T-helper 1 cell treated with Interleukin-12 subunit alpha and Interleukin-12 subunit beta and Interleukin-4 antibody, amounts not matched to agents 30 μg/mL and 1 μg/mL, for 36 hours (primary cell): ENCODE measurements around the gene ALG5.
A peak's percentile ranks its signal among the peaks of the same experiment; 100 is the strongest.

Source experiments
- H3K27ac Mint-ChIP-seq: one replicate; pipeline ENCODE4 v1.8.0; 2021; ENCODE audit warnings: mild to moderate bottlenecking, mixed read lengths
- H3K27me3 Mint-ChIP-seq: one replicate; pipeline ENCODE4 v1.8.0; 2021; ENCODE audit warnings: low read depth, mixed read lengths
- H3K36me3 Mint-ChIP-seq: one replicate; pipeline ENCODE4 v1.8.0; 2021; ENCODE audit warnings: low read depth, mixed read lengths
- H3K4me1 Mint-ChIP-seq: one replicate; pipeline ENCODE4 v1.8.0; 2021; ENCODE audit warnings: low read depth, mixed read lengths
- H3K4me3 Mint-ChIP-seq: one replicate; pipeline ENCODE4 v1.8.0; 2021; ENCODE audit warnings: mild to moderate bottlenecking, moderate library complexity, mixed read lengths
- H3K9me3 Mint-ChIP-seq: one replicate; pipeline ENCODE4 v1.8.0; 2021; ENCODE audit warnings: mixed read lengths

ALG5 gene

DNA sequence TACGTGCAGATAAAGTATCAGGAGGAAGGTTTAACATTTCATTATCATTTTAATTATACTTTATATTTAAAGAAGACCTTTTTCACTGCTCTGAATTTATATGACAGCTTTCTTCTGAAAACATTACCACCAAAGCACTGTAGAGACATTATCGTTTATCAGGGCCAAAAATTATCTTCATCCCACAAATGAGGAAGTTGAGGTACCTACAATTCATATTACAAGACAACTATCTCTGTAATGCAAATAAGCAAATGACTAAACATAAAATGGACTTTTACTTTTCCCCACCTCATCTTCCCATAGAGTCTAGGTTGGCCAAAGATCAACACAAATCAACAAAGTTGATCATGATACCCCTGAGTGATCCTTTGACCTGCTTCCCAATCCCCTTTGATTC lies 48.2 kb downstream of the ALG5 start:
- Mint-ChIP-seq H3K27me3 (no peaks in the 10 kb centered on the region), H3K9me3 (no peaks in the 10 kb centered on the region), H3K4me1 (no peaks in the 10 kb centered on the region), H3K36me3 (peaks cover 29% of the 10 kb centered on the region), H3K27ac (no peak overlapping the region), H3K4me3 (no peak overlapping the region)

GRCh38 chr13:36950330-36950729 lies 48.8 kb downstream of the ALG5 start:
- no peaks in the 10 kb centered on the region for H3K4me1 Mint-ChIP-seq
- H3K4me3 Mint-ChIP-seq, result no peak overlapping the region
- no peaks in the 10 kb centered on the region for H3K9me3 Mint-ChIP-seq
- H3K36me3 Mint-ChIP-seq, result peaks cover 28% of the 10 kb centered on the region
- no peaks in the 10 kb centered on the region for H3K27me3 Mint-ChIP-seq
- H3K27ac Mint-ChIP-seq, result no peak overlapping the region

- Mint-ChIP-seq H3K9me3 (no peaks in the 10 kb centered on the region), H3K27ac (no peak overlapping the region), H3K27me3 (no peaks in the 10 kb centered on the region), H3K4me3 (no peak overlapping the region), H3K36me3 (peaks cover 14% of the 10 kb centered on the region), H3K4me1 (no peaks in the 10 kb centered on the region)
Measured at GRCh38 chr13:36945078-36945477, 54.1 kb downstream of the ALG5 start.

DNA sequence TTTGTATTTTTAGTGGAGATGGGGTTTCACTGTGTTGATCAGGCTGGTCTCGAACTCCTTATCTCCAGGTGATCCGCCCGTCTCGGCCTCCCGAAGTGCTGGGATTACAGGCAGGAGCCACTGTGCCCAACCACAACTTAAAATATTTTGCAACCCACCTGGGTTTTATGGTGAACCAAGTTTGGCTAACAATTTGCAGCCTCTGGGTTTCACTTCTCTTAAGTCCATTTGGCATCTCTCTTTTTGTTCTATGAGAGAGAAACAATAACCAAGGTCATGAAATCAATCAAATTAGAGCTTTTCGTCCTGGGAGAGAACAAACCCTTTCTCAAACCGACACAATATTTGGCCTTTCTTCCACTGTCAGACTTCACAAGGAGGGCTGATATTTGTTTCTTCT lies 73.5 kb downstream of the ALG5 start:
- Mint-ChIP-seq H3K27ac (no peak overlapping the region), H3K36me3 (no peaks in the 10 kb centered on the region), H3K9me3 (no peaks in the 10 kb centered on the region), H3K4me1 (no peaks in the 10 kb centered on the region), H3K27me3 (peaks cover 34% of the 10 kb centered on the region), H3K4me3 (no peak overlapping the region)

DNA sequence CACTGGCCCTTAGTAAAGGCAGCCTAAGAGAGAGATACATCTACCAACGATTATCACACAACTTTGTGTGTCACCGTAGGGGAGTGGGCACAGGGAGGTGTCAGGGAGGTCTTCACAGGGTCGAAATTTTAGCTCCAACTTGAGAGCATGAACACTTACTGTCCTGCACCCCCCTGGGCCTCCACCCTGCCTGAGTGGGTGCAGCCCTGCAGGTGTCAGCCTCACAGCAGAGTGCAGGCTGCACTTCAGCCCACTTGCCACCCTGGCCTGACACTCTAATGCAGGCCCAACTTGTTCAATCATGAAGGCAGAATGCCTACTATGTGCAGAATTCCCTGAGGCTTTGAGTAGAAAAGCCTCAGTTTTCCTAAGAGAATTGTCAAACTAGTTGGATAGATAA lies 75.1 kb downstream of the ALG5 start:
- Mint-ChIP-seq H3K9me3 (no peaks in the 10 kb centered on the region), H3K4me1 (no peaks in the 10 kb centered on the region), H3K27me3 (peaks cover 40% of the 10 kb centered on the region), H3K27ac (no peak overlapping the region), H3K36me3 (no peaks in the 10 kb centered on the region), H3K4me3 (no peak overlapping the region)

- no peaks in the 10 kb centered on the region for H3K36me3 Mint-ChIP-seq
- no peak overlapping the region for H3K27ac Mint-ChIP-seq
- H3K9me3 Mint-ChIP-seq, result no peaks in the 10 kb centered on the region
- H3K4me3 Mint-ChIP-seq, result no peak overlapping the region
- peaks cover 58% of the 10 kb centered on the region for H3K27me3 Mint-ChIP-seq
- H3K4me1 Mint-ChIP-seq, result no peaks in the 10 kb centered on the region
Measured at GRCh38 chr13:36921631-36922301, 77.4 kb downstream of the ALG5 start.

- peaks cover 69% of the 10 kb centered on the region for H3K27me3 Mint-ChIP-seq
Measured at GRCh38 chr13:36920616-36921185, 78.4 kb downstream of the ALG5 start.

DNA sequence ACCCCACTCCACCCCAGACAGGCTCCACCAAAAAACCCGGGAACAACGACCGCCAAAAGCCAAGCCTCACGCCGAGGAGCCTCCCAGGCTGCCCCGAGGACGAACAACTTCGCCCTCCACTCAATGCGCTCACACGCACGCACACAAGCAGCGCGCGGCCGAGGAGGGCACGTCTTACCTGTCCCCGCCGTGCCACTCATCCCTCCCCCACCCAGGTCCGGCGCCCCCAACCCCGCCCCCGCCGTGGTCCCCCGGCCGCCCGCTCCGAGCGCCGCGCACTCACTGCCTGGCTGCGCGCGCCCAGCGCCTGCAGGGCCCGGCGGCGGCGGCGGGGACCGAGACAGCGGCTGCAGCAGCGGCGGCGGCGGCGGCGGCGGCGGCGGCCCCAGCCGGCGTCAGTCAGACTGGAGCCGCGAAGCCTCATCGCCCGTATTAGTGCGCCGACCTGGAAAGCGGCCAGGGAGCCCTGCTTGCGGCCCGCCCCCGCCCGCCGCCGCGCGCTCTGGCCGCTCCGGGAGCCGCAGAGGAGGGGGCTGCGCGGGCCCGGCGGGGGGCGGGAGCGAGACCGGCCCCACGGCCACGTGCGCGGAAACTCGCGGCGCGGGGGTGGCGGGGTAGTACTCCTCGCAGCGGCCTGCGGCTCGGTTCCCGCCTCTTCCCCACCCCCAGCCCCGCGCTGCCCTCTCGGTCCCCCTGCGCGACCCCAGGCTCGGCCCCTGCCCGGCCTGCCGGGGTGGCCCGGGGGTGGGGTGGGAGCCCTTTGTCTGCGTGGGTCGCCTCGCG lies 79.1 kb downstream of the ALG5 start, which contains the start of gene SMAD9:
Gene SMAD9 (minus strand): TSS at position 406 of the 783 bp plus-strand sequence. CDS start 40,549 bp downstream, outside the sequence.
- peaks cover 74% of the 10 kb centered on the region for H3K27me3 Mint-ChIP-seq
- H3K36me3 Mint-ChIP-seq, result no peaks in the 10 kb centered on the region
- peak within 1 kb of the TSS; percentile 62 for H3K4me3 Mint-ChIP-seq
- no peak within 1 kb of the TSS for H3K27ac Mint-ChIP-seq
- no peaks in the 10 kb centered on the region for H3K9me3 Mint-ChIP-seq
- H3K4me1 Mint-ChIP-seq, result no peaks in the 10 kb centered on the region

More at GRCh38 chr13:36920616-36921185, 78.4 kb downstream of the ALG5 start:
- Mint-ChIP-seq H3K27ac (no peak overlapping the region), H3K4me3 (peak overlapping the region; percentile 62), H3K4me1 (no peaks in the 10 kb centered on the region), H3K9me3 (no peaks in the 10 kb centered on the region), H3K36me3 (no peaks in the 10 kb centered on the region)

- no peaks in the 10 kb centered on the region for H3K4me1 Mint-ChIP-seq
- H3K27ac Mint-ChIP-seq, result no peak overlapping the region
- no peaks in the 10 kb centered on the region for H3K36me3 Mint-ChIP-seq
- H3K27me3 Mint-ChIP-seq, result peaks cover 74% of the 10 kb centered on the region
- H3K9me3 Mint-ChIP-seq, result no peaks in the 10 kb centered on the region
- H3K4me3 Mint-ChIP-seq, result no peak overlapping the region
Measured at GRCh38 chr13:36919171-36919832, 79.8 kb downstream of the ALG5 start.

DNA sequence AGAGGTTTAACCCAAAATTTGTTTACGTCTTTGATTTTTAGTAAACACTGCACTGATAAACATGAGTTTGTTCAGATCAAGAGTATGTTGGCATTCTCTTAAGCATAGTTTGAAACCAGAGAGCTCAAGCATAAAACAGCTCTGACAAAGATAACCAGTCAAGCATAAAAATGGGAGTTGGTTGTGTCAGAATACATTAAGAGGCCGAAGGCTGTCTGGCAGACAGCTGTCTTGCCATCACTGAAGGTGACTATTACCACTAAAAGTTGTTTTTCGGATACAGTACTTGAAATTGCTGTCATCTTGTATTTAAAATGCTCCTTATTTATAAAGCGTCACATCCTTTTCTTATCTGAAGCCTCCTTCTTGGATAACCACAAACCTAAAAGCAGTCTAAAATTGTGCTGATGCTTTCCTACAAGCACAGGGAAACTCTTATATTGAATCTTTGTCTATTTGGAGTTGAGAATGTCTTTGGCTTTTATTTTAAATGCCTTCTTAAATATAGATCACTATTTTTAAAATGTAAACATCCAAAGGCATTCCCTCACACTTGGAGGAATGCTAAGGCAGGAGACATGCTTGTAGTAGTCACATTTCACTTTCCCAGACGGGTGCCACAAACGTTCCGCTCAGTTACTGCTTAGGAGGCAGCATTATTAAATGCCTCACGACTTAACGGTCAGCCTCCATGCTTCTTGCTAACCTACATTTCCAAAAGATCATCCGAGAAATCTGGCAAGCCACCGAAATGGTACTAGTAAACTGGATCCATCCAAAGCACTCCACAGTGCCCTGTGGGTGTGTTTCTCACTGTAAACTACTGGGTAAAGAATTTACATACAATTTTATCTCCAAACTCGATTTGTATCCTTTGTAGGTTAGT lies 80.7 kb downstream of the ALG5 start:
- Mint-ChIP-seq H3K4me1 (no peaks in the 10 kb centered on the region), H3K27me3 (peaks cover 69% of the 10 kb centered on the region), H3K4me3 (no peak overlapping the region), H3K27ac (no peak overlapping the region), H3K9me3 (no peaks in the 10 kb centered on the region), H3K36me3 (no peaks in the 10 kb centered on the region)

- H3K27ac Mint-ChIP-seq, result no peak overlapping the region
- no peak overlapping the region for H3K4me3 Mint-ChIP-seq
- H3K9me3 Mint-ChIP-seq, result no peaks in the 10 kb centered on the region
- H3K36me3 Mint-ChIP-seq, result no peaks in the 10 kb centered on the region
- H3K4me1 Mint-ChIP-seq, result no peaks in the 10 kb centered on the region
- H3K27me3 Mint-ChIP-seq, result peaks cover 65% of the 10 kb centered on the region
Measured at GRCh38 chr13:36917311-36917710, 81.8 kb downstream of the ALG5 start.

- Mint-ChIP-seq H3K27me3 (peaks cover 54% of the 10 kb centered on the region), H3K9me3 (no peaks in the 10 kb centered on the region), H3K4me3 (no peak overlapping the region), H3K36me3 (no peaks in the 10 kb centered on the region), H3K27ac (no peak overlapping the region), H3K4me1 (no peaks in the 10 kb centered on the region)
Measured at GRCh38 chr13:36915896-36916640, 83.1 kb downstream of the ALG5 start.

DNA sequence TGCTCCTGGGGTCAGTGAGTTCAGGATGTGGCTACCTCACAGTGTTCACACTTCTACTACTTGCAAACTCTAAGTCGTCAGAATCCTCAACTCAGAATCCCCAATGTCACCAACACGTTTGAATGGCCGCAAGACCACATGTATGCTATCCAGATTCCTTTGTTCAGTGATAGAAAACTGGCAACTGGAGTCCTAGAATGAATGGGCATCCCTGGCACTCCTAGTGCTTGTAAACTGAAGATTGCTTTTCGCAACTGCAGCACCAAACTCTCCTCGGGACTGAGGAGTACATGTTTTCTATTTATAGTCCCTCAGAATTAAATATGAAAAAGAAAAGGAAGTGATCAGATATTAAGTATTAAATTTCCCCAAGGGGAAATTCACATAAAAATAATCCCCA lies 84.0 kb downstream of the ALG5 start:
- H3K36me3 Mint-ChIP-seq, result no peaks in the 10 kb centered on the region
- no peaks in the 10 kb centered on the region for H3K9me3 Mint-ChIP-seq
- no peak overlapping the region for H3K4me3 Mint-ChIP-seq
- peaks cover 47% of the 10 kb centered on the region for H3K27me3 Mint-ChIP-seq
- no peaks in the 10 kb centered on the region for H3K4me1 Mint-ChIP-seq
- H3K27ac Mint-ChIP-seq, result no peak overlapping the region
